ENCODE data around the gene TBC1D22A.

DNA sequence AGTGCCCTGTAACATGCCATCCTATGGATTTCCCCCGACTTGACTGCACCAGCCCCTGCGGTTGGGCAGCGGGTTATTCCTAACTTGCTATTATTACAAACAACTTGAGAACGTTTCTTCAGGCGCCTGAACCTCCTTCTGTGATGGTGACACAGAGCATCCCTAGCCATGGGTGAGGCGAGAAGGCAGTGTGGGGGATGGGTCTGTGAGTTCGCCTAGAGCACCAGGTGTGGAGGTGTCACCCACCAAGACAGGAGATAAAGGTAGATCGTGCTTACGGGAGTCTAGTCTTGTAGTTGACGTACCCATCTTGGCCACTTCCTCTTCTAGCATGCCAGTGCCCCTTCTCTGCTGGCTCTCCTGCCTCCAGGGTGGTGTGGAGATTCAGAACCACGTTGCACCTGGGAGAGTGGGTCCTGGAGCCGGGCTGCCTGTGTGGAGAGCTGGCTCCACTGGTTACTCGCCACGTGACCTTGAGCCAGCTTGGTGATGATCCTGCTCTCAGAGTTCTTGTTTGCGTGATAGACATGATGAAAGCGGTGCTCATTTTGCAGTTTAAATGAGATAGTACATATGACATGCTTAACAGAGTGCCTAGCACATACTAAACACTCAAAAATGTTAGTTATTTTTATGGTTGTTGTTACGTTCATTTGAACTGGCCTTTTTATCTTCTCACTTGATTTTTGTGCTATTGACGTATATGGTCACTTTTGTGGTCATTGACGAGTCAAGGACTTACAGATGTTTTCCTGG, 37.8 kb downstream of the TBC1D22A start:
- TF ChIP-seq, protein P1, sequence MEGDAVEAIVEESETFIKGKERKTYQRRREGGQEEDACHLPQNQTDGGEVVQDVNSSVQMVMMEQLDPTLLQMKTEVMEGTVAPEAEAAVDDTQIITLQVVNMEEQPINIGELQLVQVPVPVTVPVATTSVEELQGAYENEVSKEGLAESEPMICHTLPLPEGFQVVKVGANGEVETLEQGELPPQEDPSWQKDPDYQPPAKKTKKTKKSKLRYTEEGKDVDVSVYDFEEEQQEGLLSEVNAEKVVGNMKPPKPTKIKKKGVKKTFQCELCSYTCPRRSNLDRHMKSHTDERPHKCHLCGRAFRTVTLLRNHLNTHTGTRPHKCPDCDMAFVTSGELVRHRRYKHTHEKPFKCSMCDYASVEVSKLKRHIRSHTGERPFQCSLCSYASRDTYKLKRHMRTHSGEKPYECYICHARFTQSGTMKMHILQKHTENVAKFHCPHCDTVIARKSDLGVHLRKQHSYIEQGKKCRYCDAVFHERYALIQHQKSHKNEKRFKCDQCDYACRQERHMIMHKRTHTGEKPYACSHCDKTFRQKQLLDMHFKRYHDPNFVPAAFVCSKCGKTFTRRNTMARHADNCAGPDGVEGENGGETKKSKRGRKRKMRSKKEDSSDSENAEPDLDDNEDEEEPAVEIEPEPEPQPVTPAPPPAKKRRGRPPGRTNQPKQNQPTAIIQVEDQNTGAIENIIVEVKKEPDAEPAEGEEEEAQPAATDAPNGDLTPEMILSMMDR (IDR thresholded peaks at IDR 0.05) = no peak
- no peak for TF ChIP-seq POLR2A (IDR thresholded peaks at IDR 0.05)
